HepG2 (cell line): Measurements from ENCODE around the gene URM1. TPM values are rescaled to one million over a fixed set of nuclear protein-coding genes. Genes with fewer than 3 reads are reported as not detected.

ENCODE experiments used
- AHR ChIP-seq: IDR thresholded peaks from 2 replicates; pipeline ENCODE4 v1.6.1; 2018; ENCODE audit warnings: missing genetic modification reagents, missing compliant biosample characterization
- HMGXB4 ChIP-seq, 2 experiments: sonication (generic) in 1 of 2; formaldehyde crosslinking in 1 of 2; IDR thresholded peaks; 2 replicates each; pipeline versions ENCODE4 v1.4.0 to v1.6.1; 2018 to 2020; ENCODE audit warnings: missing genetic modification reagents in 2 of 2, borderline replicate concordance in 1 of 2, low read depth in 1 of 2, mild to moderate bottlenecking in 1 of 2, missing biosample characterization in 1 of 2
- KLF13 ChIP-seq: sonication (generic); formaldehyde crosslinking; IDR thresholded peaks from 2 replicates; pipeline ENCODE4 v1.4.0; 2020; ENCODE audit warnings: mild to moderate bottlenecking, missing genetic modification reagents
- MXI1 ChIP-seq: IDR thresholded peaks from 3 replicates; pipeline ENCODE4 v1.6.1; 2012; ENCODE audit warnings: low read depth, low read length, inconsistent platforms, borderline replicate concordance
- THAP9 ChIP-seq: sonication (generic); formaldehyde crosslinking; IDR thresholded peaks from 2 replicates; pipeline ENCODE4; 2020; ENCODE audit warnings: missing genetic modification reagents, mild to moderate bottlenecking, borderline replicate concordance
- XBP1 ChIP-seq: sonication (generic); formaldehyde crosslinking; IDR thresholded peaks from 2 replicates; pipeline ENCODE4 v1.5.0; 2020; ENCODE audit warnings: missing genetic modification reagents
- ZBTB10 ChIP-seq: sonication (generic); formaldehyde crosslinking; IDR thresholded peaks from 2 replicates; pipeline ENCODE4 v1.4.0; 2020; ENCODE audit warnings: missing genetic modification reagents, borderline replicate concordance
- ZBTB4 ChIP-seq: sonication (generic); formaldehyde crosslinking; IDR thresholded peaks from 2 replicates; pipeline ENCODE4 v1.4.0; 2020; ENCODE audit warnings: missing genetic modification reagents, mild to moderate bottlenecking, borderline replicate concordance
- ZNF33B ChIP-seq: sonication (generic); formaldehyde crosslinking; IDR thresholded peaks from 2 replicates; pipeline ENCODE4 v1.5.1; 2020; ENCODE audit warnings: mild to moderate bottlenecking, missing genetic modification reagents
- ZNF501 ChIP-seq: sonication (generic); formaldehyde crosslinking; IDR thresholded peaks from 2 replicates; pipeline ENCODE4 v1.5.1; 2020; ENCODE audit warnings: mild to moderate bottlenecking, moderate library complexity, missing genetic modification reagents
- ZNF562 ChIP-seq: sonication (generic); formaldehyde crosslinking; IDR thresholded peaks from 2 replicates; pipeline ENCODE4 v1.8.0; 2022; ENCODE audit warnings: missing genetic modification reagents, borderline replicate concordance
- ZNF598 ChIP-seq: sonication (generic); formaldehyde crosslinking; IDR thresholded peaks from 2 replicates; pipeline ENCODE4 v1.5.1; 2020; ENCODE audit warnings: mild to moderate bottlenecking, missing genetic modification reagents, borderline replicate concordance
- ZNF883 ChIP-seq: sonication (generic); formaldehyde crosslinking; IDR thresholded peaks from 2 replicates; pipeline ENCODE4 v1.5.1; 2020; ENCODE audit warnings: mild to moderate bottlenecking, missing genetic modification reagents; ENCODE audit errors: not compliant biosample characterization
- ZSCAN5A ChIP-seq: sonication (generic); formaldehyde crosslinking; IDR thresholded peaks from 2 replicates; pipeline ENCODE4 v1.8.0; 2022; ENCODE audit warnings: mild to moderate bottlenecking, missing genetic modification reagents, borderline replicate concordance
- polyA plus RNA-seq, 8 experiments: library from polyadenylated mRNA; depleted of rRNA in 3 of 8; stranded (reverse) in 7 of 8; unstranded in 1 of 8; fragments of >200 nt; fragmentation: Illumina TruSeq in 4 of 8; extraction: Trizol in 4 of 8; gene quantifications; 2 replicates each; pipeline versions ENCODE4 v1.2.1 to v1.2.3, GENCODE V29; 2011 to 2016; ENCODE audit warnings: low read depth in 4 of 8, missing spikeins in 1 of 8, mixed read lengths in 1 of 8; ENCODE audit not compliant: insufficient read depth in 1 of 8
- total RNA-seq, 5 experiments: library from RNA; depleted of rRNA; stranded (reverse); fragments of >200 nt; fragmentation: Illumina TruSeq; extraction: Trizol; gene quantifications; 2 replicates each; pipeline ENCODE4 v1.2.3, GENCODE V29; 2016; ENCODE audit warnings: low read depth in 1 of 5

Gene URM1
- total and polyA plus RNA-seq, 2 of the 13 experiments (the other 11 are each of a cell fraction or from before 2014, with no cell fraction given) = 37.1 to 41.3 TPM

- TF ChIP-seq ZSCAN5A (no peak), ZBTB4 (CRISPR knock-in tag) (0 out of 2 replicates have a peak, but pooled peaks have one; percentile 48), THAP9 (peak; percentile 69; the same call in 1 of the 2 replicates), ZNF33B (0 out of 2 replicates have a peak, but pooled peaks have one; percentile 20), ZNF562 (no peak), ZNF598 (0 out of 2 replicates have a peak, but pooled peaks have one; percentile 25), HMGXB4 (CRISPR knock-in tag; IDR thresholded peaks at IDR 0.05; ENCODE audit: borderline replicate concordance in 1 of 2, low read depth in 1 of 2) (peak; percentile 71 to 77), ZNF501 (CRISPR knock-in tag) (0 out of 2 replicates have a peak, but pooled peaks have one; percentile 35), KLF13 (CRISPR knock-in tag) (no peak), ZBTB10 (no peak), MXI1 (peak; percentile 24; the same call in 1 of the 3 replicates), ZNF883 (peak; percentile 21), XBP1 (CRISPR knock-in tag) (no peak), AHR (CRISPR knock-in tag) (0 out of 2 replicates have a peak, but pooled peaks have one; percentile 57)
These were observed 67.4 kb downstream of the URM1 start (continued) for GRCh38 chr9:128438343-128439109.
